Liver (tissue), 3 donors: ENCODE results near the gene SCN8A.

Experiments
- ATF3 ChIP-seq: IDR thresholded peaks from 2 replicates; pipeline ENCODE4 v1.6.1; 2016; ENCODE audit warnings: antibody characterized with exemption
- CTCF ChIP-seq: fragments of 150-350 bp; IDR thresholded peaks from 2 replicates; pipeline ENCODE4 v1.5.1; 2017; ENCODE audit warnings: improper control_type of control experiment, low read depth, low read length; ENCODE audit not compliant: missing input control
- EGR1 ChIP-seq, 2 donors: IDR thresholded peaks; 2 replicates each; pipeline ENCODE4 v1.6.1; 2016 to 2018; ENCODE audit warnings: antibody characterized with exemption in 2 of 2, low read depth in 2 of 2
- FOXA1 ChIP-seq: IDR thresholded peaks from 2 replicates; pipeline ENCODE4 v1.6.1; 2016; ENCODE audit warnings: antibody characterized with exemption
- HNF4A ChIP-seq, 2 donors: conservative IDR thresholded peaks; 2 replicates each; pipeline ENCODE4 v1.6.1; 2016; ENCODE audit warnings: antibody characterized with exemption in 2 of 2, mild to moderate bottlenecking in 2 of 2
- JUND ChIP-seq, 2 donors: IDR thresholded peaks; 2 replicates each; pipeline ENCODE4 v1.6.1; 2016; ENCODE audit warnings: antibody characterized with exemption in 2 of 2
- MAX ChIP-seq: IDR thresholded peaks from 2 replicates; pipeline ENCODE4 v1.6.1; 2016; ENCODE audit warnings: antibody characterized with exemption
- NR2F2 ChIP-seq: IDR thresholded peaks from 2 replicates; pipeline ENCODE4 v1.6.1; 2016; ENCODE audit warnings: antibody characterized with exemption
- RAD21 ChIP-seq, 2 donors: IDR thresholded peaks; 2 replicates each; pipeline ENCODE4 v1.6.1; 2016; ENCODE audit warnings: antibody characterized with exemption in 2 of 2, mild to moderate bottlenecking in 2 of 2
- REST ChIP-seq: IDR thresholded peaks from 2 replicates; pipeline ENCODE4 v1.6.1; 2016; ENCODE audit warnings: antibody characterized with exemption, mild to moderate bottlenecking
- SP1 ChIP-seq: IDR thresholded peaks from 2 replicates; pipeline ENCODE4 v1.6.1; 2018; ENCODE audit warnings: antibody characterized with exemption, mild to moderate bottlenecking
- TAF1 ChIP-seq: conservative IDR thresholded peaks from 2 replicates; pipeline ENCODE4 v1.6.1; 2016; ENCODE audit warnings: antibody characterized with exemption, mild to moderate bottlenecking
- YY1 ChIP-seq: IDR thresholded peaks from 2 replicates; pipeline ENCODE4 v1.6.1; 2016; ENCODE audit warnings: antibody characterized with exemption, mild to moderate bottlenecking
- donor health status: healthy.
- donor health status: healthy.

GRCh38 chr12:51705450-51705849 is 114.4 kb downstream of the SCN8A start:
- no peak for TF ChIP-seq RAD21 (IDR thresholded peaks at IDR 0.05)
- no peak for TF ChIP-seq CTCF
- no peak for TF ChIP-seq YY1
- no peak for TF ChIP-seq EGR1 (IDR thresholded peaks at IDR 0.05; ENCODE audit: low read depth in 2 of 2)
- no peak for TF ChIP-seq TAF1
- no peak for TF ChIP-seq MAX
- no peak for TF ChIP-seq ATF3
- TF ChIP-seq SP1, result no peak
- TF ChIP-seq HNF4A (conservative IDR thresholded peaks at IDR 0.05), result no peak
- TF ChIP-seq REST, result no peak
- TF ChIP-seq FOXA1, result no peak
- no peak for TF ChIP-seq NR2F2
- TF ChIP-seq JUND (IDR thresholded peaks at IDR 0.05), result no peak
